Measurements from ENCODE around the gene ASB10. TPM values are rescaled to one million over a fixed set of nuclear protein-coding genes. Genes with fewer than 3 reads are reported as not detected.

ASB10 gene
- total and polyA plus RNA-seq, 2 of the 8 experiments (the other 6 are each of a cell fraction or from before 2014, with no cell fraction given), result not detected

GRCh38 chr7:151139071-151139790, 47.8 kb downstream of the ASB10 start:
- H3K4ac ChIP-seq (replicated peaks; ENCODE audit: insufficient read length, low read depth, low read length), result no peak overlapping the region
- H3K23ac ChIP-seq (ENCODE audit: insufficient read length), result no peak overlapping the region
- 0 out of 7 replicates have a peak overlapping the region, but pooled peaks of 1 of the 4 experiments have one; percentile 4 for H3K9ac ChIP-seq (replicated peaks in 1 of 4; ENCODE audit: extremely low read depth in 1 of 4, low read depth in 3 of 4, low read length in 3 of 4)
- no peak overlapping the region for H2AFZ ChIP-seq (ENCODE audit: low read length)
- peaks cover 0 to 6% (median 3%) of the 10 kb centered on the region in 4 experiments; a peak in 5 of 8 replicates for H3K36me3 ChIP-seq (ENCODE audit: control insufficient read depth in 2 of 4, insufficient read depth in 4 of 4, low read length in 3 of 4)
- H3K9me3 ChIP-seq (ENCODE audit: insufficient read depth in 2 of 2, low read depth in 1 of 2, low read length in 1 of 2), result no peaks in the 10 kb centered on the region
- H4K91ac ChIP-seq (replicated peaks; ENCODE audit: insufficient read length, low read length), result no peak overlapping the region
- no peak overlapping the region for H2BK12ac ChIP-seq (ENCODE audit: low read depth, low read length)
- CTCF ChIA-PET (ENCODE audit: partially characterized antibody), result interaction anchor here (0.7 to 18.9 kb wide), 26 partner anchors 10 to 143 kb away, joined by 3 to 197 read pairs (median 5); partner anchors contain the start of genes ABCF2 and GBX1
- POLR2A ChIA-PET (ENCODE audit: partially characterized antibody), result interaction anchor here (0.8 to 3.0 kb wide), 9 partner anchors 9 to 108 kb away, joined by 3 to 8 read pairs (median 7); partner anchors contain the start of gene TMUB1
- FAIRE-seq (no peak), DNase-seq (ENCODE audit: low read depth in 1 of 2, low spot score in 2 of 2) (no peak)
- H3K27ac ChIP-seq (ENCODE audit: low read depth, low read length), result no peak overlapping the region
- H3K14ac ChIP-seq (ENCODE audit: insufficient read length), result no peak overlapping the region
- no peak overlapping the region for H3K18ac ChIP-seq (ENCODE audit: extremely low read depth, low read length)
- H4K5ac ChIP-seq (ENCODE audit: insufficient read length, low read depth, low read length), result no peak overlapping the region
- H3K27me3 ChIP-seq (replicated peaks in 1 of 4; ENCODE audit: control insufficient read depth in 3 of 4, extremely low read depth in 1 of 4, insufficient read depth in 3 of 4, low read length in 3 of 4), result peaks cover 0 to 1% (median 0%) of the 10 kb centered on the region in 4 experiments; a peak in 1 of 7 replicates
- H2BK15ac ChIP-seq (ENCODE audit: low read length), result no peak overlapping the region; the same call in 1 of the 2 replicates
- peak overlapping the region; percentile 37 to 63 for H3K4me2 ChIP-seq (ENCODE audit: insufficient read depth in 1 of 2, low read depth in 2 of 2, low read length in 2 of 2)
- H2BK20ac ChIP-seq (ENCODE audit: low read length), result 0 out of 2 replicates have a peak overlapping the region, but pooled peaks have one; percentile 32
- H3K4me3 ChIP-seq (ENCODE audit: extremely low read depth in 1 of 4, insufficient read depth in 2 of 4, low read depth in 3 of 4, low read length in 4 of 4), result peak overlapping the region in 1 of 4 experiments; percentile 25; a peak in 1 of 8 replicates
- no peaks in the 10 kb centered on the region; the same call in 1 of the 2 replicates for H3K23me2 ChIP-seq (ENCODE audit: low read depth, low read length)
- no peak overlapping the region; the same call in 1 of the 2 replicates for H4K8ac ChIP-seq (ENCODE audit: extremely low read depth, insufficient read depth, low read length)
- H3K79me1 ChIP-seq (ENCODE audit: low read depth, low read length), result no peaks in the 10 kb centered on the region
- H3K56ac ChIP-seq (replicated peaks; ENCODE audit: insufficient read length, low read depth, low read length), result no peak overlapping the region
- no peak overlapping the region for H2AK5ac ChIP-seq (ENCODE audit: low read depth, low read length)
- peaks cover 10 to 22% of the 10 kb centered on the region in 2 experiments for H4K20me1 ChIP-seq (replicated peaks in 1 of 2; ENCODE audit: control insufficient read depth in 1 of 2, insufficient read depth in 2 of 2, low read length in 2 of 2)
- TF ChIP-seq, protein P1, sequence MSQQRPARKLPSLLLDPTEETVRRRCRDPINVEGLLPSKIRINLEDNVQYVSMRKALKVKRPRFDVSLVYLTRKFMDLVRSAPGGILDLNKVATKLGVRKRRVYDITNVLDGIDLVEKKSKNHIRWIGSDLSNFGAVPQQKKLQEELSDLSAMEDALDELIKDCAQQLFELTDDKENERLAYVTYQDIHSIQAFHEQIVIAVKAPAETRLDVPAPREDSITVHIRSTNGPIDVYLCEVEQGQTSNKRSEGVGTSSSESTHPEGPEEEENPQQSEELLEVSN (IDR thresholded peaks at IDR 0.05), result no peak
- 0 out of 4 replicates have a peak, but pooled peaks of 1 of the 2 experiments have one; percentile 28 for TF ChIP-seq SIN3A (conservative IDR thresholded peaks at IDR 0.05 in 1 of 2, IDR thresholded peaks at IDR 0.05 in 1 of 2; ENCODE audit: low read depth in 1 of 2, low read length in 2 of 2)
- WGBS, 2 experiments (ENCODE audit: extremely low coverage in 1 of 2, insufficient coverage in 1 of 2, insufficient read length in 1 of 2, insufficient replicate concordance in 2 of 2, low coverage in 1 of 2, low lambda C conversion rate in 2 of 2, missing lambda C conversion rate in 1 of 2), result 78% methylated on average over 14 of the region's 18 CpGs; no CpG with 5 or more reads in 1 of the 2 experiments
- 0 out of 2 replicates have a peak overlapping the region, but pooled peaks have one; percentile 13 for H2BK5ac ChIP-seq (ENCODE audit: low read depth, low read length)
- peaks cover 7 to 34% (median 20%) of the 10 kb centered on the region in 4 experiments for H3K4me1 ChIP-seq (replicated peaks in 1 of 4; ENCODE audit: control insufficient read depth in 3 of 4, insufficient read depth in 4 of 4, low read length in 3 of 4)
- no peak overlapping the region for H2BK120ac ChIP-seq (replicated peaks; ENCODE audit: low read depth, low read length)
- no peaks in the 10 kb centered on the region for H3K79me2 ChIP-seq (ENCODE audit: control insufficient read depth in 1 of 2, insufficient read depth in 2 of 2, low read length in 2 of 2)
